Keratinocyte (primary cell): ENCODE results near the gene IFI16.

Experiments used
- CTCF ChIP-seq, 3 experiments: IDR thresholded peaks in 1 of 3; conservative IDR thresholded peaks in 1 of 3; optimal IDR thresholded peaks in 1 of 3; 2 replicates in 2 of 3; 3 replicates in 1 of 3; pipeline versions ENCODE3 to v1.5.1; 2011; ENCODE audit warnings: low read length in 3 of 3, mild to moderate bottlenecking in 3 of 3, moderate library complexity in 2 of 3, control low read depth in 1 of 3, inconsistent platforms in 1 of 3; ENCODE audit not compliant: insufficient read depth in 2 of 3; ENCODE audit errors: extremely low read depth in 1 of 3
- EZH2 ChIP-seq: IDR thresholded peaks from one replicate; pipeline ENCODE4 v1.6.1; 2012; ENCODE audit warnings: inconsistent platforms, mild to moderate bottlenecking, low read length, moderate library complexity

- no peak for TF ChIP-seq CTCF (optimal IDR thresholded peaks at IDR 0.05 in 1 of 3, IDR thresholded peaks at IDR 0.05 in 1 of 3, conservative IDR thresholded peaks at IDR 0.05 in 1 of 3; ENCODE audit: extremely low read depth in 1 of 3, insufficient read depth in 2 of 3, low read length in 3 of 3)
- TF ChIP-seq EZH2, result no peak
These were observed 9.7 kb upstream of the IFI16 start for GRCh38 chr1:159000070-159000409.
